ENCODE measurements around the gene JPH2. TPM values are rescaled to one million over a fixed set of nuclear protein-coding genes. Genes with fewer than 3 reads are reported as not detected.

The JPH2 gene
- total RNA-seq, 2 experiments from 2014 or later, result not detected

DNA sequence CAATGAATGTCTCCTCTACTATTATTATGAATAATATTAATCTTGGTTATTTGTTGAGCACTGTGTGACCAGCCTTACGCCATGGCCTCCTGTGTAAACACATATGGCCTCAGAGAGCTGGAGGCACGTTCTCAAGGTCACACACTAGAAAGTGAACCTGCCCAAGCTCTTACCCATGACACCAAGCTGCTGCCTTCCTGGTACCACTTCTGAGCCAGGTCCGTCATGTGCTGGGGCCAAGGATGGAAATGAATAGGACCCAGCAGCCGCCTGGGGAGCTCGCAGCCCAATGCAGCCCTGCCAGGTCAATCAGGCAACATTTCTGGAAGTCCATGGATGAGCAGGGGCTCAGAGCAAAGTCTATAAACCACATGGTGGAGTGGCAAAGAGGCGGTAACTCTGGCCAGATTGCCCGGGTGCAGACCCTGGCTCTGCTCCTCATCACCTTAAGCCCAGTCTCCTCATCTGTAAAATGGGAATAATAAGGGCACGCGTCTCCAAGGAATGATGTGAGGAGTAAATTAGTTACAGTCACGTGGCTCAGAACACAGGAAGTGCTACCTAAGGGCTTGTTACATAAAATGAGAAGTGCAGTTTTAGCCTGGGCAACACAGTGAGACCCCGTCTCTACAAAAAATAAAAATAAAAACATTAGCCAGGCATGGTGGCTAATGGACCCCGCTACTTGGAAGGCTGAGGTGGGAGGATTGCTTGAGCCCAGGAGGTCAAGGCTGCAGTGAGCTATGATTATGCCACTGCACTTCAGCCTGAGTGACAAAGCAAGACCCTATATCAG is 61.5 kb downstream of the JPH2 start:
- Histone ChIP-seq H3K9me3 (ENCODE audit: control insufficient read depth in 1 of 2, insufficient read depth in 1 of 2, low read length in 2 of 2) (no peaks in the 10 kb centered on the region), H3K36me3 (ENCODE audit: insufficient read depth, low read length) (no peaks in the 10 kb centered on the region), H3K4me3 (ENCODE audit: low read length) (no peak overlapping the region), H3K4me1 (ENCODE audit: insufficient read depth, low read length) (no peaks in the 10 kb centered on the region), H3K27me3 (ENCODE audit: control insufficient read depth in 1 of 2, insufficient read depth in 2 of 2, low read length in 2 of 2) (peaks cover 4% of the 10 kb centered on the region in 2 experiments), H3K27ac (ENCODE audit: low read depth in 1 of 2, low read length in 2 of 2) (no peak overlapping the region)
- intact Hi-C loops (cut with DNase I, micrococcal nuclease), result no loop called here
- DNase-seq (no peak), ATAC-seq (ENCODE audit: poor library complexity) (no peak)
- ChIA-PET POLR2A (no interaction called here), CTCF (no interaction called here)
- Mint-ChIP-seq H3K4me1 (ENCODE audit: low read depth) (no peaks in the 10 kb centered on the region), H3K36me3 (ENCODE audit: low read depth) (no peaks in the 10 kb centered on the region), H3K27ac (no peak overlapping the region), H3K9me3 (no peaks in the 10 kb centered on the region), H3K4me3 (no peak overlapping the region), H3K27me3 (peaks cover 24% of the 10 kb centered on the region)
- TF ChIP-seq, protein P1, sequence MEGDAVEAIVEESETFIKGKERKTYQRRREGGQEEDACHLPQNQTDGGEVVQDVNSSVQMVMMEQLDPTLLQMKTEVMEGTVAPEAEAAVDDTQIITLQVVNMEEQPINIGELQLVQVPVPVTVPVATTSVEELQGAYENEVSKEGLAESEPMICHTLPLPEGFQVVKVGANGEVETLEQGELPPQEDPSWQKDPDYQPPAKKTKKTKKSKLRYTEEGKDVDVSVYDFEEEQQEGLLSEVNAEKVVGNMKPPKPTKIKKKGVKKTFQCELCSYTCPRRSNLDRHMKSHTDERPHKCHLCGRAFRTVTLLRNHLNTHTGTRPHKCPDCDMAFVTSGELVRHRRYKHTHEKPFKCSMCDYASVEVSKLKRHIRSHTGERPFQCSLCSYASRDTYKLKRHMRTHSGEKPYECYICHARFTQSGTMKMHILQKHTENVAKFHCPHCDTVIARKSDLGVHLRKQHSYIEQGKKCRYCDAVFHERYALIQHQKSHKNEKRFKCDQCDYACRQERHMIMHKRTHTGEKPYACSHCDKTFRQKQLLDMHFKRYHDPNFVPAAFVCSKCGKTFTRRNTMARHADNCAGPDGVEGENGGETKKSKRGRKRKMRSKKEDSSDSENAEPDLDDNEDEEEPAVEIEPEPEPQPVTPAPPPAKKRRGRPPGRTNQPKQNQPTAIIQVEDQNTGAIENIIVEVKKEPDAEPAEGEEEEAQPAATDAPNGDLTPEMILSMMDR (IDR thresholded peaks at IDR 0.05), result no peak

DNA sequence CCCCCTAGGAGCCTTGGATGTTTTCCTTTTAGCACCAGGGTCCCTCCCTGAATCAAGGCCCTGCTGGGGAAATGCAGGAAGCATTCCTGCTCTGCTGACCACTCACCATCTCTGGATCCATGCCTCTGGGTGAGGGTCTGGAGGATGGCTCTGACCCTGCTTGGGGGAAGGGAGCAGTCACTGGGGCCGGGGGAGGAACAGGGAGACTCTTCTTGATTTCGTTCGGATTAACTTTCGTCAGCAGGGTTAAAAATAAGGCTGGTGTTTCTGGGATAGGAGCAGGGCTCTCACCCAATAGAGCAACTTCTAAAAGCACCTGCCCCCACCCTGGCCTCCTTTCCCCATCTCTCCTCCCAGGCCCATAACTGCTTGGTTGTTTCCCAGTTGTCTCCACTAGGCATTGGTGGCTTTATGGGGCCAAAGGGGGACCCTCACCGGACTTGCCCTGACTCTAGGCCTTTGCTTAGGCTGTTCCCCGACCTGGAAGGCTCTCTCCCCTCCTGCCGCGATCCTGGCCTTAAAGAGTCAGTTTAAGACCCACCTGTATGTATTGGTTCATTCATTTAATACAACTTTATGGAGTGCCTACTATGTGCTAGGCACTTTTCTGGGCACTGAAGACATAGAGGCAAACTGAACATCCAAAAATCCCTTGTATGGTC is 63.0 kb downstream of the JPH2 start:
- Histone ChIP-seq H3K4me1 (ENCODE audit: insufficient read depth, low read length) (no peaks in the 10 kb centered on the region), H3K9me3 (ENCODE audit: control insufficient read depth in 1 of 2, insufficient read depth in 1 of 2, low read length in 2 of 2) (no peaks in the 10 kb centered on the region), H3K27me3 (ENCODE audit: control insufficient read depth in 1 of 2, insufficient read depth in 2 of 2, low read length in 2 of 2) (peaks cover 4% of the 10 kb centered on the region in 2 experiments), H3K36me3 (ENCODE audit: insufficient read depth, low read length) (no peaks in the 10 kb centered on the region), H3K4me3 (ENCODE audit: low read length) (no peak overlapping the region), H3K27ac (ENCODE audit: low read depth in 1 of 2, low read length in 2 of 2) (no peak overlapping the region)
- no peak overlapping the region for H3K4me3 Mint-ChIP-seq
- TF ChIP-seq, protein P1 (IDR thresholded peaks at IDR 0.05), result no peak
- no peak for DNase-seq
- no peak overlapping the region for H3K27ac Mint-ChIP-seq
- intact Hi-C loops (cut with DNase I, micrococcal nuclease), result no loop called here
- no peak for ATAC-seq (ENCODE audit: poor library complexity)
- POLR2A ChIA-PET, result no interaction called here
- H3K9me3 Mint-ChIP-seq, result no peaks in the 10 kb centered on the region
- peaks cover 28% of the 10 kb centered on the region for H3K27me3 Mint-ChIP-seq
- H3K36me3 Mint-ChIP-seq (ENCODE audit: low read depth), result no peaks in the 10 kb centered on the region
- no peaks in the 10 kb centered on the region for H3K4me1 Mint-ChIP-seq (ENCODE audit: low read depth)
- CTCF ChIA-PET, result no interaction called here

DNA sequence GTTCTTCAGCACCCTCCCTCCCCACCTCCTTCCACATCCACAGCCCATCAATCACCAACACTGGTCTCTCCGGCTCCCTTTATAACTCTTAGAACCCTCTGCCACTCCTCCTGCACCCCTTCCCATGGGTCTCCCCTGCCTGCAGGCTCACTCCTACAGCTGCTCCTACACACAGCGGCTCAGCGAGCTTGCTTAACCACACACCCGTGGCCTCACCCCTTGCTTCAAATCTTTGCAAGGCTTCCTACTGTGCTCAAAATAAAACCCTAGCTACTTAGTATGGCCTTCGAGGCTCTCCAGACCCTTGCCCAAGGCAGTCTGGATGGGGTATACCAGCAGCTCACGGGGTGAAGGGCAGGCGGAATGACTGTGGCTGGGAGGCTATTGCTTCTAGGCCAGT is 63.7 kb downstream of the JPH2 start:
- no peaks in the 10 kb centered on the region for H3K9me3 Mint-ChIP-seq
- H3K4me1 Mint-ChIP-seq (ENCODE audit: low read depth), result no peaks in the 10 kb centered on the region
- no peak overlapping the region for H3K4me3 Mint-ChIP-seq
- Histone ChIP-seq H3K36me3 (ENCODE audit: insufficient read depth, low read length) (no peaks in the 10 kb centered on the region), H3K9me3 (ENCODE audit: control insufficient read depth in 1 of 2, insufficient read depth in 1 of 2, low read length in 2 of 2) (no peaks in the 10 kb centered on the region), H3K27me3 (ENCODE audit: control insufficient read depth in 1 of 2, insufficient read depth in 2 of 2, low read length in 2 of 2) (peaks cover 4% of the 10 kb centered on the region in 2 experiments), H3K4me1 (ENCODE audit: insufficient read depth, low read length) (no peaks in the 10 kb centered on the region), H3K4me3 (ENCODE audit: low read length) (no peak overlapping the region), H3K27ac (ENCODE audit: low read depth in 1 of 2, low read length in 2 of 2) (no peak overlapping the region)
- no peaks in the 10 kb centered on the region for H3K36me3 Mint-ChIP-seq (ENCODE audit: low read depth)
- TF ChIP-seq, protein P1 (IDR thresholded peaks at IDR 0.05), result no peak
- ChIA-PET POLR2A (no interaction called here), CTCF (no interaction called here)
- intact Hi-C loops (cut with DNase I, micrococcal nuclease), result no loop called here
- no peak overlapping the region for H3K27ac Mint-ChIP-seq
- no peak for DNase-seq
- peaks cover 34% of the 10 kb centered on the region for H3K27me3 Mint-ChIP-seq
- ATAC-seq (ENCODE audit: poor library complexity), result no peak

All from CD4-positive, alpha-beta T cell (primary cell).